ENCODE data around the gene DHX58.

GRCh38 chr17:42081516-42082129 lies 30.9 kb downstream of the DHX58 start:
- TF ChIP-seq, protein P1, sequence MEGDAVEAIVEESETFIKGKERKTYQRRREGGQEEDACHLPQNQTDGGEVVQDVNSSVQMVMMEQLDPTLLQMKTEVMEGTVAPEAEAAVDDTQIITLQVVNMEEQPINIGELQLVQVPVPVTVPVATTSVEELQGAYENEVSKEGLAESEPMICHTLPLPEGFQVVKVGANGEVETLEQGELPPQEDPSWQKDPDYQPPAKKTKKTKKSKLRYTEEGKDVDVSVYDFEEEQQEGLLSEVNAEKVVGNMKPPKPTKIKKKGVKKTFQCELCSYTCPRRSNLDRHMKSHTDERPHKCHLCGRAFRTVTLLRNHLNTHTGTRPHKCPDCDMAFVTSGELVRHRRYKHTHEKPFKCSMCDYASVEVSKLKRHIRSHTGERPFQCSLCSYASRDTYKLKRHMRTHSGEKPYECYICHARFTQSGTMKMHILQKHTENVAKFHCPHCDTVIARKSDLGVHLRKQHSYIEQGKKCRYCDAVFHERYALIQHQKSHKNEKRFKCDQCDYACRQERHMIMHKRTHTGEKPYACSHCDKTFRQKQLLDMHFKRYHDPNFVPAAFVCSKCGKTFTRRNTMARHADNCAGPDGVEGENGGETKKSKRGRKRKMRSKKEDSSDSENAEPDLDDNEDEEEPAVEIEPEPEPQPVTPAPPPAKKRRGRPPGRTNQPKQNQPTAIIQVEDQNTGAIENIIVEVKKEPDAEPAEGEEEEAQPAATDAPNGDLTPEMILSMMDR (IDR thresholded peaks at IDR 0.05 in 4 of 5, conservative IDR thresholded peaks at IDR 0.05 in 1 of 5): no peak
- no peak for TF ChIP-seq POLR2A (IDR thresholded peaks at IDR 0.05)

All from gastrocnemius medialis (tissue), 4 donors.